HepG2 (cell line): Measurements from ENCODE around the gene DNAAF1. TPM values are rescaled to one million over a fixed set of nuclear protein-coding genes. Genes with fewer than 3 reads are reported as not detected.

Source experiments
- CENPX ChIP-seq: sonication (generic); formaldehyde crosslinking; IDR thresholded peaks from 2 replicates; pipeline ENCODE4 v1.9.0; 2021; ENCODE audit warnings: mild to moderate bottlenecking, missing genetic modification reagents, moderate library complexity
- ETV5 ChIP-seq: IDR thresholded peaks from 2 replicates; pipeline ENCODE4 v1.6.1; 2018; ENCODE audit warnings: missing biosample characterization, missing genetic modification reagents, inconsistent platforms, borderline replicate concordance
- ISL2 ChIP-seq: sonication (generic); formaldehyde crosslinking; IDR thresholded peaks from 2 replicates; pipeline ENCODE4 v1.5.0; 2020; ENCODE audit warnings: missing genetic modification reagents
- JARID2 ChIP-seq: sonication (generic); formaldehyde crosslinking; IDR thresholded peaks from 2 replicates; pipeline ENCODE4 v1.8.1; 2023; ENCODE audit warnings: missing genetic modification reagents, inconsistent platforms; ENCODE audit not compliant: insufficient replicate concordance
- KLF11 ChIP-seq: IDR thresholded peaks from 2 replicates; pipeline ENCODE4 v1.6.1; 2016; ENCODE audit warnings: missing compliant biosample characterization
- KLF6 ChIP-seq: IDR thresholded peaks from 2 replicates; pipeline ENCODE4 v1.8.0; 2016; ENCODE audit warnings: missing biosample characterization, missing genetic modification reagents
- MTF2 ChIP-seq: sonication (generic); formaldehyde crosslinking; IDR thresholded peaks from 2 replicates; pipeline ENCODE4 v1.5.0; 2020; ENCODE audit warnings: missing genetic modification reagents, borderline replicate concordance
- PHF8 ChIP-seq: sonication (generic); formaldehyde crosslinking; IDR thresholded peaks from 2 replicates; pipeline ENCODE4 v1.5.0; 2020; ENCODE audit warnings: missing genetic modification reagents
- SATB2 ChIP-seq: sonication (generic); formaldehyde crosslinking; IDR thresholded peaks from 2 replicates; pipeline ENCODE4 v1.5.0; 2020; ENCODE audit warnings: missing genetic modification reagents
- ZBTB1 ChIP-seq: sonication (generic); formaldehyde crosslinking; IDR thresholded peaks from 2 replicates; pipeline ENCODE4 v1.4.0; 2020; ENCODE audit warnings: missing genetic modification reagents, borderline replicate concordance
- ZFP62 ChIP-seq: sonication (generic); formaldehyde crosslinking; IDR thresholded peaks from 2 replicates; pipeline ENCODE4 v1.4.0; 2020; ENCODE audit warnings: missing genetic modification reagents
- ZFP90 ChIP-seq: sonication (generic); formaldehyde crosslinking; IDR thresholded peaks from 2 replicates; pipeline ENCODE4 v1.8.0; 2022; ENCODE audit warnings: missing genetic modification reagents, mild to moderate bottlenecking, inconsistent platforms, borderline replicate concordance
- ZKSCAN8 ChIP-seq: IDR thresholded peaks from 2 replicates; pipeline ENCODE4 v1.6.1; 2016; ENCODE audit warnings: borderline replicate concordance, missing genetic modification reagents, missing compliant biosample characterization
- ZNF101 ChIP-seq: sonication (generic); formaldehyde crosslinking; IDR thresholded peaks from 2 replicates; pipeline ENCODE4 v1.4.0; 2020; ENCODE audit warnings: mild to moderate bottlenecking, low read depth, missing genetic modification reagents, borderline replicate concordance
- ZNF180 ChIP-seq: sonication (generic); formaldehyde crosslinking; IDR thresholded peaks from 2 replicates; pipeline ENCODE4 v1.4.0; 2020; ENCODE audit warnings: low read depth, missing genetic modification reagents, borderline replicate concordance
- ZNF431 ChIP-seq: sonication (generic); formaldehyde crosslinking; IDR thresholded peaks from 2 replicates; pipeline ENCODE4 v1.9.0; 2022; ENCODE audit warnings: missing genetic modification reagents, low read depth, mild to moderate bottlenecking, borderline replicate concordance
- ZNF468 ChIP-seq: sonication (generic); formaldehyde crosslinking; IDR thresholded peaks from 2 replicates; pipeline ENCODE4 v1.8.0; 2022; ENCODE audit warnings: mild to moderate bottlenecking, moderate library complexity, missing genetic modification reagents
- ZNF775 ChIP-seq: sonication (generic); formaldehyde crosslinking; IDR thresholded peaks from 2 replicates; pipeline ENCODE4 v1.4.0; 2020; ENCODE audit warnings: missing genetic modification reagents, mild to moderate bottlenecking, moderate library complexity, borderline replicate concordance
- ZNF790 ChIP-seq: sonication (generic); formaldehyde crosslinking; IDR thresholded peaks from 2 replicates; pipeline ENCODE4 v1.8.0; 2022; ENCODE audit warnings: missing genetic modification reagents, mild to moderate bottlenecking, borderline replicate concordance
- ZNF850 ChIP-seq: sonication (generic); formaldehyde crosslinking; conservative IDR thresholded peaks from 2 replicates; pipeline ENCODE4 v1.9.0; 2021; ENCODE audit warnings: mild to moderate bottlenecking, missing genetic modification reagents
- polyA plus RNA-seq, 8 experiments: library from polyadenylated mRNA; depleted of rRNA in 3 of 8; stranded (reverse) in 7 of 8; unstranded in 1 of 8; fragments of >200 nt; fragmentation: Illumina TruSeq in 4 of 8; extraction: Trizol in 4 of 8; gene quantifications; 2 replicates each; pipeline versions ENCODE4 v1.2.1 to v1.2.3, GENCODE V29; 2011 to 2016; ENCODE audit warnings: low read depth in 4 of 8, missing spikeins in 1 of 8, mixed read lengths in 1 of 8; ENCODE audit not compliant: insufficient read depth in 1 of 8
- total RNA-seq, 5 experiments: library from RNA; depleted of rRNA; stranded (reverse); fragments of >200 nt; fragmentation: Illumina TruSeq; extraction: Trizol; gene quantifications; 2 replicates each; pipeline ENCODE4 v1.2.3, GENCODE V29; 2016; ENCODE audit warnings: low read depth in 1 of 5
- TF ChIP-seq, protein P1 (sequence below): sonication (generic); formaldehyde crosslinking; IDR thresholded peaks from 2 replicates; pipeline ENCODE4 v1.4.0; 2020; ENCODE audit warnings: mild to moderate bottlenecking, missing genetic modification reagents
- TF ChIP-seq, protein P2 (sequence below): sonication (generic); formaldehyde crosslinking; conservative IDR thresholded peaks from 2 replicates; pipeline ENCODE4 v1.8.1; 2023; ENCODE audit warnings: missing genetic modification reagents
- TF ChIP-seq, protein P3 (sequence below): sonication (generic); formaldehyde crosslinking; IDR thresholded peaks from 2 replicates; pipeline ENCODE4 v1.8.1; 2023; ENCODE audit warnings: mild to moderate bottlenecking, inconsistent platforms, moderate library complexity, missing genetic modification reagents, borderline replicate concordance

The DNAAF1 gene
- total and polyA plus RNA-seq, 2 of the 13 experiments (the other 11 are each of a cell fraction or from before 2014, with no cell fraction given), result 0.04 TPM; not detected in 1

DNA sequence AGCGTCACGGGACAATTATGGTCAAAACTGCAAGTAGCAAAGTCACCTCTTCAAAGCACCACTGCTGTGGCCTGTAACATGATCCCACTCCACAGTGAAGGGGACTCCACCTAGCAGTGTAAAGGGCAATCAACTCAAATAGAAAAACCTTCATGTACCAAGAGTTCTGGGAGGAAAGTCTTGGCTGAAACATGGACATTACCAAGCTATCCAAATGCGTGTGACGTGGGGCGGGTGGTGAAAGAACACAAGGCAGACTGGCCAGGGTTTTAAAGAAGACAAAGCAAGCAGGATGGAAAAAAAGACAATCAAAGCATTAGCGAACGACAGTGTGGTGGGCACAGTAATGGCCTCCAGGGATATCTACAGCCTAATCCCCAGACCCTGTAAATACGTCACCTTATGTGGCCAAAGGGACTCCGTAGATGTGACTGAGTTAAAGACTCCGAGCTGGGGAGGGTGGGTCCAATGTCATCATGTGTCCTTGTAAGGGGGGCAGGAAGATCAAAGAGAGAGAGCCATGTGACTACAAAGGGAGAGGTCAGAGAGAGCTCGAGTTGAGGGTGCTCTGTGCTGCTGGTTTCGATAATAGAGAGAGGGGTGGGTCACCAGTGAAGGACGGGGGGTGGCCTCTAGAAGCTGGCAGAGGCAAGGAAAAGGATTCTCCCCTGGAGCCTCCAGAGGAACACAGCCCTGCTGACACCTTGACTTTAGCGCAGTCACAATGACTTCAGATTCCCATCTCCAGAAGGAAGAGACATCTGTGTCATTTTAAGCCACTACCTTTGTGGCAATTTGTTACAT, 6.1 kb upstream of the DNAAF1 start (continued):
- TF ChIP-seq ZNF775 (CRISPR knock-in tag) (no peak), ZNF790 (CRISPR knock-in tag) (no peak), ZNF431 (CRISPR knock-in tag) (no peak), ZFP90 (CRISPR knock-in tag) (no peak), ZFP62 (CRISPR knock-in tag) (no peak), ZNF850 (no peak), CENPX (CRISPR knock-in tag) (no peak), KLF6 (peak; percentile 89), ETV5 (CRISPR knock-in tag) (0 out of 2 replicates have a peak, but pooled peaks have one; percentile 34), ZNF468 (CRISPR knock-in tag) (no peak), JARID2 (peak; percentile 22), SATB2 (CRISPR knock-in tag) (0 out of 2 replicates have a peak, but pooled peaks have one; percentile 37), MTF2 (CRISPR knock-in tag) (no peak), ZNF180 (CRISPR knock-in tag) (peak; percentile 77; the same call in 1 of the 2 replicates), ISL2 (no peak; the same call in 1 of the 2 replicates), ZBTB1 (CRISPR knock-in tag) (no peak), ZNF101 (CRISPR knock-in tag) (no peak), PHF8 (CRISPR knock-in tag) (no peak), KLF11 (CRISPR knock-in tag) (peak; percentile 58; the same call in 1 of the 2 replicates), ZKSCAN8 (CRISPR knock-in tag) (0 out of 2 replicates have a peak, but pooled peaks have one; percentile 10)
- TF ChIP-seq, protein P1, sequence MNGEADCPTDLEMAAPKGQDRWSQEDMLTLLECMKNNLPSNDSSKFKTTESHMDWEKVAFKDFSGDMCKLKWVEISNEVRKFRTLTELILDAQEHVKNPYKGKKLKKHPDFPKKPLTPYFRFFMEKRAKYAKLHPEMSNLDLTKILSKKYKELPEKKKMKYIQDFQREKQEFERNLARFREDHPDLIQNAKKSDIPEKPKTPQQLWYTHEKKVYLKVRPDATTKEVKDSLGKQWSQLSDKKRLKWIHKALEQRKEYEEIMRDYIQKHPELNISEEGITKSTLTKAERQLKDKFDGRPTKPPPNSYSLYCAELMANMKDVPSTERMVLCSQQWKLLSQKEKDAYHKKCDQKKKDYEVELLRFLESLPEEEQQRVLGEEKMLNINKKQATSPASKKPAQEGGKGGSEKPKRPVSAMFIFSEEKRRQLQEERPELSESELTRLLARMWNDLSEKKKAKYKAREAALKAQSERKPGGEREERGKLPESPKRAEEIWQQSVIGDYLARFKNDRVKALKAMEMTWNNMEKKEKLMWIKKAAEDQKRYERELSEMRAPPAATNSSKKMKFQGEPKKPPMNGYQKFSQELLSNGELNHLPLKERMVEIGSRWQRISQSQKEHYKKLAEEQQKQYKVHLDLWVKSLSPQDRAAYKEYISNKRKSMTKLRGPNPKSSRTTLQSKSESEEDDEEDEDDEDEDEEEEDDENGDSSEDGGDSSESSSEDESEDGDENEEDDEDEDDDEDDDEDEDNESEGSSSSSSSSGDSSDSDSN, result 0 out of 2 replicates have a peak, but pooled peaks have one; percentile 13
- TF ChIP-seq, protein P2, sequence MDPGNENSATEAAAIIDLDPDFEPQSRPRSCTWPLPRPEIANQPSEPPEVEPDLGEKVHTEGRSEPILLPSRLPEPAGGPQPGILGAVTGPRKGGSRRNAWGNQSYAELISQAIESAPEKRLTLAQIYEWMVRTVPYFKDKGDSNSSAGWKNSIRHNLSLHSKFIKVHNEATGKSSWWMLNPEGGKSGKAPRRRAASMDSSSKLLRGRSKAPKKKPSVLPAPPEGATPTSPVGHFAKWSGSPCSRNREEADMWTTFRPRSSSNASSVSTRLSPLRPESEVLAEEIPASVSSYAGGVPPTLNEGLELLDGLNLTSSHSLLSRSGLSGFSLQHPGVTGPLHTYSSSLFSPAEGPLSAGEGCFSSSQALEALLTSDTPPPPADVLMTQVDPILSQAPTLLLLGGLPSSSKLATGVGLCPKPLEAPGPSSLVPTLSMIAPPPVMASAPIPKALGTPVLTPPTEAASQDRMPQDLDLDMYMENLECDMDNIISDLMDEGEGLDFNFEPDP (CRISPR knock-in tag), result no peak
- TF ChIP-seq, protein P3, sequence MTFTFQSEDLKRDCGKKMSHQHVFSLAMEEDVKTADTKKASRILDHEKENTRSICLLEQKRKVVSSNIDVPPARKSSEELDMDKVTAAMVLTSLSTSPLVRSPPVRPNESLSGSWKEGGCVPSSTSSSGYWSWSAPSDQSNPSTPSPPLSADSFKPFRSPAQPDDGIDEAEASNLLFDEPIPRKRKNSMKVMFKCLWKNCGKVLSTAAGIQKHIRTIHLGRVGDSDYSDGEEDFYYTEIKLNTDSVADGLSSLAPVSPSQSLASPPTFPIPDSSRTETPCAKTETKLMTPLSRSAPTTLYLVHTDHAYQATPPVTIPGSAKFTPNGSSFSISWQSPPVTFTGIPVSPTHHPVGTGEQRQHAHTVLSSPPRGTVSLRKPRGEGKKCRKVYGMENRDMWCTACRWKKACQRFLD (CRISPR knock-in tag), result no peak
